Stimulated activated memory B cell treated with anti-CD40 and anti-IgM and Interleukin-4, amounts not matched to agents 10 μg/mL and 1 μg/mL and 100 μg/mL, for 72 hours (primary cell): ENCODE data around the gene TAPBP.
"Not testable (repeated sequence)": the region's sequence is repeated elsewhere in the genome, so short reads cannot be mapped to it uniquely, and the experiment has no call there.

Experiments
- ATAC-seq: fragments of 150-1000 bp; cut with Tn5 transposase; 2 replicates; pipeline ENCODE4 v1.10.0; 2021
- H3K27ac Mint-ChIP-seq: one replicate; pipeline ENCODE4 v1.8.0; 2022; ENCODE audit warnings: mild to moderate bottlenecking, mixed read lengths
- H3K27me3 Mint-ChIP-seq: one replicate; pipeline ENCODE4 v1.8.0; 2022; ENCODE audit warnings: mixed read lengths
- H3K36me3 Mint-ChIP-seq: one replicate; pipeline ENCODE4 v1.8.0; 2022; ENCODE audit warnings: mixed read lengths
- H3K4me1 Mint-ChIP-seq: one replicate; pipeline ENCODE4 v1.8.0; 2022; ENCODE audit warnings: mixed read lengths
- H3K4me3 Mint-ChIP-seq: one replicate; pipeline ENCODE4 v1.8.0; 2022; ENCODE audit warnings: mild to moderate bottlenecking, moderate library complexity, mixed read lengths
- H3K9me3 Mint-ChIP-seq: one replicate; pipeline ENCODE4 v1.8.0; 2022; ENCODE audit warnings: mixed read lengths

Gene TAPBP

DNA sequence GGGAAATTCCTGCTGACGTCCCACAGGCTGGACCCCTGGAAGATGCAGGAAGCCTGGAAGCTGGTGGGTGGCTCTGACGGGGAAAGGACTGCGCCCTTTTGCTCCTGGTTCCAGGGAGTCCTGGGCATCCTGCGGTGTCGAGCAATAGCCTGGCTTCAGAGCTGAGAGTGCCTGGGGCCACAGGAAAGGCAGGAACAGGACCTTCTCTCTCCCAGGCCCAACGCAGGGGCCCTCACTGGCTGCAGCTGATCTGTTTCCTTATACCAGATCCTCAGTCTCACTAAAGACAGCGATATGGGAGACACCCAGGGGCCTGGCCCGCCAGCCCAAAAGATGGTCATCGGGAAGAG is 35.5 kb downstream of the TAPBP start:
- H3K4me1 Mint-ChIP-seq: peaks cover 78% of the 10 kb centered on the region
- peak overlapping the region; percentile 93 for H3K4me3 Mint-ChIP-seq
- ATAC-seq: no peak
- H3K27ac Mint-ChIP-seq: peak overlapping the region; percentile 98
- H3K9me3 Mint-ChIP-seq: no peaks in the 10 kb centered on the region
- H3K36me3 Mint-ChIP-seq: peaks cover 49% of the 10 kb centered on the region
- H3K27me3 Mint-ChIP-seq: no peaks in the 10 kb centered on the region

DNA sequence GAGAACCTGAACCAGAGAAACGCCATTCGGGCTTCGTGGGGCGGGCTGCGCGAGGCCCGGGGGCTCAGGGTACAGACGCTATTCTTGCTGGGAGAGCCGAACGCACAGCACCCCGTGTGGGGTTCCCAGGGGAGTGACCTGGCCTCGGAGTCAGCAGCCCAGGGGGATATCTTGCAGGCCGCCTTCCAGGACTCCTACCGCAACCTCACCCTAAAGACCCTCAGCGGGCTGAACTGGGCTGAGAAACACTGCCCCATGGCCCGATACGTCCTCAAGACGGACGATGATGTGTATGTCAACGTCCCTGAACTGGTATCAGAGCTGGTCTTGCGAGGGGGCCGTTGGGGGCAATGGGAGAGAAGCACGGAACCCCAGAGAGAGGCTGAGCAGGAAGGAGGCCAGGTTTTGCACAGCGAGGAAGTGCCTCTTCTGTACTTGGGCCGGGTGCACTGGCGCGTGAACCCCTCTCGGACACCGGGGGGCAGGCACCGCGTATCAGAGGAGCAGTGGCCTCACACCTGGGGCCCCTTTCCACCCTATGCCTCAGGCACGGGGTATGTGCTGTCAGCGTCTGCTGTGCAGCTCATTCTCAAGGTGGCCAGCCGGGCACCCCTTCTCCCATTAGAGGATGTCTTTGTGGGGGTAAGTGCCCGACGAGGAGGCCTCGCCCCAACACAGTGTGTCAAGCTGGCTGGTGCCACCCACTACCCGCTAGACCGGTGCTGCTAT is 36.1 kb downstream of the TAPBP start:
- Mint-ChIP-seq H3K4me3 (peak overlapping the region; percentile 93), H3K36me3 (peaks cover 54% of the 10 kb centered on the region), H3K27ac (peak overlapping the region; percentile 98), H3K4me1 (peaks cover 84% of the 10 kb centered on the region), H3K27me3 (no peaks in the 10 kb centered on the region), H3K9me3 (no peaks in the 10 kb centered on the region)
- peak; percentile 49 for ATAC-seq

DNA sequence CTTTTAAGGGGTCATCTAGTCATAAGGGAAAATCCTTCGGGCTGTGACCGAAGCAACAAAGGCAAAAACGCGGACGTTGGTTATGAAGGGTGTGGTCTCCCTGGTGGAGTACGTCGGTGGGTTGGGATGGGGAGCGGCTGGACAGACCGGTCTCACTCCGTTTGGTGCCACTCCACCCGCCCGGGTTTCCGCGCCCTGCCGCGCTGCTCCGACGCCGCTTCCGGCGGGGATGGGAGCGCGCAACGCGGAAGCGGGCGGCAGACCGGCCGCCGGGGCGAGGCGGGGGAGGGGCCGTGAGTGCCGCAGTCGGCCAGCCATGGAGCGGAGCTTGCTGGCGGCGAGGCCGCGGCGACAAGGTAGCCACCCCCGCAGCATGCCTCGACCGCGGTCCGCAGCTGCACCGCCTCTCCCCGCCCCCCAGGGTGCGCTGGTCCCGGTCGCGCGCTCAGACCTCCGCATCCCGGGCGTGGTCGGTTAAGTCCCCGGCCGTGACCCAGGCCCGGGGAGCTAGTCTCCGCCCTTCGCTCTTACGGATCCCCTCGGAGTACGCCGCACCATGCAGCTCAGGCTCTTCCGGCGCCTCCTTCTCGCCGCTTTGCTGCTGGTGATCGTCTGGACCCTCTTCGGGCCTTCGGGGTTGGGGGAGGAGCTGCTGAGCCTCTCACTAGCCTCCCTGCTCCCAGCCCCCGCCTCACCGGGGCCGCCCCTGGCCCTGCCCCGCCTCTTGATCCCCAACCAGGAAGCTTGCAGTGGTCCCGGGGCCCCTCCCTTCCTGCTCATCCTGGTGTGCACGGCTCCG is 36.8 kb downstream of the TAPBP start, which contains the start of gene B3GALT4:
B3GALT4 (plus strand) TSS at position 260 of the 799 bp plus-strand sequence; CDS start at position 557, 297 bp downstream.
- no peaks in the 10 kb centered on the region for H3K9me3 Mint-ChIP-seq

DNA sequence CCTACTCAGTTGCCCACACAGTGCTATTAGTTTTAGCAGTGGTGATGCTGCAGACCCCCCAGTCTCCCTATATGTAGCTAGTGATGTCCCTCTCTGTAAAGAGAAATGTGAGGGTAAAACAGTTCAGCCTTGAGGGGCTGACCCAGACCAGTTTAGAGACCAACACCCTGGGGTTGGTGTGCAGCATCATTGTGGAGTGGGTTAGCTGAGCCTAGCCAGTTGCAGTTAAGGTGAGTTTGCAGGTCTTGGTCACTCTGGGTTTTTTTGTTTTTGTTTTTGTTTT is 37.4 kb downstream of the TAPBP start:
- Mint-ChIP-seq H3K27ac (peak overlapping the region; percentile 98), H3K36me3 (peaks cover 55% of the 10 kb centered on the region), H3K4me1 (peaks cover 92% of the 10 kb centered on the region), H3K9me3 (no peaks in the 10 kb centered on the region), H3K4me3 (peak overlapping the region; percentile 93), H3K27me3 (no peaks in the 10 kb centered on the region)
- no peak for ATAC-seq

More for the DNA sequence above, 36.8 kb downstream of the TAPBP start, which contains the start of gene B3GALT4:
- H3K4me1 Mint-ChIP-seq: peaks cover 91% of the 10 kb centered on the region
- peak within 1 kb of the TSS; percentile 93 for H3K4me3 Mint-ChIP-seq
- peak; percentile 81 for ATAC-seq
- H3K27ac Mint-ChIP-seq: peak within 1 kb of the TSS; percentile 98
- H3K36me3 Mint-ChIP-seq: peaks cover 55% of the 10 kb centered on the region
- no peaks in the 10 kb centered on the region for H3K27me3 Mint-ChIP-seq

DNA sequence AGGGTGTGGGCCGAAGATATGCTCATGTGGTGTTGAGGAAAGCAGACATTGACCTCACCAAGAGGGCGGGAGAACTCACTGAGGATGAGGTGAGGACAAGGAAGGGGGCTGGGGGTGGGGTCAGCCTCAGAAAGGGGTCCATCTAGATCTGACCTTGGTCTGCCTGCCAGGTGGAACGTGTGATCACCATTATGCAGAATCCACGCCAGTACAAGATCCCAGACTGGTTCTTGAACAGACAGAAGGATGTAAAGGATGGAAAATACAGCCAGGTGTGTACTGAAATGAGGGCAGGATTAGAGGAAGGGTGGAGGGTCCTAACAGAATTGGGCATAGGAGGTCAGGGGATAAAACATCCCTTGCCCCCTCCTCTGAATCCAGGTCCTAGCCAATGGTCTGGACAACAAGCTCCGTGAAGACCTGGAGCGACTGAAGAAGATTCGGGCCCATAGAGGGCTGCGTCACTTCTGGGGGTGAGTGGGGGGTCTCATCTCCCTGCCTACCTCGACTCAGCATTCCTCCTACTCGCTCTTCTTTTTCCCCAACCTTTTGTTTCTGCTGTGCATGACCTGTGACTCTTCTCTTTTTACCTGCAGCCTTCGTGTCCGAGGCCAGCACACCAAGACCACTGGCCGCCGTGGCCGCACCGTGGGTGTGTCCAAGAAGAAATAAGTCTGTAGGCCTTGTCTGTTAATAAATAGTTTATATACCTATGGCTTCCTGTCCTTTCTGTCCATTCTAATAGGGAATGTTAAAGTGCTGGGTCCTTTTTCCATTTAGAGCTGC is 37.9 kb downstream of the TAPBP start:
- peak overlapping the region; percentile 98 for H3K27ac Mint-ChIP-seq
- H3K4me3 Mint-ChIP-seq: peak overlapping the region; percentile 93
- H3K9me3 Mint-ChIP-seq, H3K27me3 Mint-ChIP-seq, ATAC-seq: not testable (repeated sequence)
- H3K4me1 Mint-ChIP-seq: peaks cover 87% of the 10 kb centered on the region
- peaks cover 55% of the 10 kb centered on the region for H3K36me3 Mint-ChIP-seq

DNA sequence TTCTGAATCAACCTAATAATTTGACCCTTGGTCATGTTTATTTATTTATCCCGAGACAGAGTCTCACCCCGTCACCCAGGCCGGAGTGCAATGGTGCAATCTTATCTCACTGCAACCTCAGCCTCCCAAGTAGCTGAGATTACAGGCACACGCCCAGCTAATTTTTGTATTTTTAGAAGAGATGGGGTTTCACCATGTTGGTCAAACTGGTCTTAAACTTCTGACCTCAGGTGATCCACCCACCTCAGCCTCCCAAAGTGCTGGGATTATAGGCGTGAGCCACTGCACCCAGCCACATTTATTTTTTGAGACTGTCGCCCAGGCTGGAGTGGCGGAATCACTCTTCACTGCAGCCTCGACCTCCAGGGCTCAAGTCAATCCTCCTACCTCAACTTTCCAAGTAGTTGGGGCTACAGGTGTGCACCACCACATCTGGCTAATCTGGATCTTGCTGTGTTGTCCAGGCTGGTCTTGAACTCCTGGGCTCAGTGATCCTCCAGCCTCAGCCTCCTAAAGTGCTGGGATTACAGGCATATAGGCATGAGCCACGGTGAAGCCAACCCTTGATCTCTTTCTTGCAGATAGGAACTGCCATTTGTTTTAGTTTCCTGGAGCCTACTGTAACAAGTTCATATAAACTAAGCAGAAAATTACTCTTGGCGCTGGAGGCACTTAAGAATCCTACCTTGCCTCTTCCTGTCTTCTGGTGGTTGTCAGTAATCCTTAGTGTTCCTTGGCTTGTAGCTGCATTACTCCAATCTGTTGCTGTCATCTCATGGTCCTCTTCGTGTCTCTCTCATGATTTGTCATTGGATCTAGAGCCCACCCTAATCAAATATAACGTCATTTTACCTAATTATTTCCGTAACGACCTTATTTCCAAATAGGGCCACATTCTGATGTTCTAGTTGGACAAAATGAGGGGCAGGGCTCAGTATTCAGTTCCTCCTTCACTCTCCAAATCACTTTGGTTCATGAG is 39.7 kb downstream of the TAPBP start:
- Mint-ChIP-seq H3K4me3 (peak overlapping the region; percentile 93), H3K27ac (peak overlapping the region; percentile 98), H3K36me3 (peaks cover 65% of the 10 kb centered on the region), H3K4me1 (peaks cover 80% of the 10 kb centered on the region), H3K9me3 (no peaks in the 10 kb centered on the region), H3K27me3 (no peaks in the 10 kb centered on the region)
- ATAC-seq: no peak

DNA sequence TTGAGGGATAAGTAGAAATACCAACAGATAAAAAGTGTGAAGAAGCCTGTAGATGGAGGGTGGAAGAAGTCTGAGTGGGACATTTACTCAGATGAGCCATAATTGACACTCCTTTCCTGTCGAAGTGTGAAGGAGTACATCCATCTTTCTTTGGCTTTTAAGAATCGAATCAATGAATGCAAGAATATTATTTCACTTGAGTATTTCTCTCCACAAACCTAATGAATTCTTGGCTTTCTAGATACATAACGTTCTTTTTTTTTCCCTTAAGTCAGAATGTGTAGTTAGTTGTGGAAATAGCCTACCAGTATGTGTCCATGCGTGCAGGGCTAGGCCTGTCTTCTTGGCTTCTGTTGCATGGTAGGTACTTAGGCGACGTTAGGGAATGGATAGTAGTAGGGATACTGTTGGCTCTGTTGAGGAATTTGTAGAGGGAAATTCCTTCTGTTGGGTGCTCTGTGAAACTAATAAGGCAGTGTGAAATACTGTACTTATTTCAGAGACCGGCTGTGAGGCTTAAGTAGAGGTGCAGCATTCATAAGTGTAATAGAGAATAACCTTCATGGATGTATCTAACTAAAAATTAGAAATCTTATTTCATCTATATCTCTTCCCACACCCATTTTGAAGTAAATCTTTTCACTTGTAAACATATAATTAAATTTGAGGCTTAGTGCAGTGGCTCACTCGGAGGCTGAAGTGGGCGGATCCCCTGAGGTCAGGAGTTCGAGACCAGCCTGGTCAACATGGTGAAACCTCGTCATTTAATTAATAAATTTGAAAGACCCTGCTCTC is 40.6 kb downstream of the TAPBP start:
- Mint-ChIP-seq H3K27me3 (no peaks in the 10 kb centered on the region), H3K4me1 (peaks cover 71% of the 10 kb centered on the region), H3K4me3 (peak overlapping the region; percentile 93), H3K36me3 (peaks cover 66% of the 10 kb centered on the region), H3K9me3 (no peaks in the 10 kb centered on the region), H3K27ac (peak overlapping the region; percentile 98)
- ATAC-seq: no peak

DNA sequence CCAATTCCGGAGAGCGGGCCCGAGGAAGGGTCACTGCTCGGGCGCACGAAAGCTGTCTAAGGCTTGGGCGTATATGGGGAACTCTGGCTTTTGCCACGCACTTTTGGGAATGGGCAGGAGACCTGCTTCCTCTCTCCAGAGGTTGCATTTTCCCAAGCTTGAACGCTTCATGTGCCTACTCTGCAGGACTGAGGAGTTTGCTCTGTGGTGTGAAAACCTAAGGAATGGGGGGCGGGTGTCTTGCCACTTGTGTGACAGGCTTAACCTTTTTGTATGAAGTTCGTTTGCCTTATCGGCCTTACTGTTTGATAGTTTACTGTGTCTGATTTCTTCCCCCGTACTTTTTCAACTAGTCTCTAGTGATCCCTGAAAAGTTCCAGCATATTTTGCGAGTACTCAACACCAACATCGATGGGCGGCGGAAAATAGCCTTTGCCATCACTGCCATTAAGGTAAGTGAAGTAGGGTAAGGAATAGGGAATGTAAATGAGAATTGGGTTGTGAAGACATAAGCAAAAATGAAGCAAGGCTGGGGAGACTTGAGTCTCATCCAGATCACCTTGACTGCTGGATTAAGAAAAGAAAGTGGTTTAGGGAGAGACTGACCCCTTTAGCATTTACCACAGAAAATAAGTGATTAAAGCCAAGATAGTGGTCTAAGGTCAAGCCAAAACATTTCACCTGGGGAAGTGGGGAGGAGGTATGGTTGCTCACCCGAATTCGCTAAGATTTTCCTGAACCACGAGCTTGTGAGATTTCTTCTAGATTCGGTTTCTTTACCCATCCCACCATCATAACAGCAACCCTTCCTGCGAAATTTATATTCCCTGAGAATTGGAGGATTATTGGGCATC is 41.4 kb downstream of the TAPBP start:
- Mint-ChIP-seq H3K27me3 (no peaks in the 10 kb centered on the region), H3K36me3 (peaks cover 73% of the 10 kb centered on the region), H3K27ac (peak overlapping the region; percentile 98), H3K4me3 (peak overlapping the region; percentile 93), H3K9me3 (no peaks in the 10 kb centered on the region), H3K4me1 (peaks cover 63% of the 10 kb centered on the region)
- peak; percentile 14 for ATAC-seq

DNA sequence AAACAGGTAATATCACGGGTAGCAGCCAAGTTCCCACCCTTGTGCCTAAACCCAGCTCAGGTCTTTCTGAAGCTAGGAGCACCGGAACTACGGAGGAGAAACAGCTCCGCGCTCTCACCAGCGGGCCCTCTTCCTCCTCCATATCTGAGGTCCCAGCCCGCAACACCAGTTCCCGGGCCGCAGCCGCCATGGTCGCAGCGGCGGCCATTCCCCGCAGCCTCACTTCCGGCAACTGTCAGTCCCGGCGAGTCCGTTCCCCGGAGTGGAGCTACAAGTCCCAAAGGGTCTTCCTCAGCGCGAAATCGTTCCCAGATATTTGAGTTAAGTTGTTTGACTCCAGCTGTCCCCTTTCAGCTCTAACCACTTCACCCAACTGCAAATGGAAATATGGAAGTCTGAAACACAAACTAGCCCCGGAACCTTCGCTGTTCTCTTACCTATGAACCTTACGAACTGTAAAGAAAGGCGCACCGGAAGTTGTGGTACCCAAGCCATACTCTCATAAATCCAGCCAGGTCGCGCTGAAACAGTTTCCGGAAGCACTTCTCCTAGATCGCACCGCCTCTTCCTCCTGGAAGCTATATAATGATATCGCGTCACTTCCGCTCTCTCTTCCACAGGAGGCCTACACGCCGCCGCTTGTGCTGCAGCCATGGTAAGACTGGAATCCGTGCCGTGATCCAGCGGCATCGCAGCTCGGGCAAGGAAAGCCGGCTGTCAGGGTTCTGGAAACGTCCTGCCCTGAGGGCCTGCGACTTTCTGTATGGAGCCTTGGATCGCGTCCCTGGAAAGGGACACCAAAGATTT is 42.2 kb downstream of the TAPBP start, which contains the start of the genes RPS18 and VPS52:
RPS18 (plus strand) TSS at position 608 of the 807 bp plus-strand sequence; CDS start at position 653, 45 bp downstream.
VPS52 (minus strand) TSS at position 409 of the 807 bp plus-strand sequence; CDS start at position 208, 201 bp downstream.
- peak within 1 kb of the TSS; percentile 93 for H3K4me3 Mint-ChIP-seq
- H3K36me3 Mint-ChIP-seq: peaks cover 79% of the 10 kb centered on the region
- peak; percentile 95 for ATAC-seq
- H3K9me3 Mint-ChIP-seq: no peaks in the 10 kb centered on the region
- H3K27ac Mint-ChIP-seq: peak within 1 kb of the TSS; percentile 98
- peaks cover 58% of the 10 kb centered on the region for H3K4me1 Mint-ChIP-seq
- H3K27me3 Mint-ChIP-seq: no peaks in the 10 kb centered on the region

DNA sequence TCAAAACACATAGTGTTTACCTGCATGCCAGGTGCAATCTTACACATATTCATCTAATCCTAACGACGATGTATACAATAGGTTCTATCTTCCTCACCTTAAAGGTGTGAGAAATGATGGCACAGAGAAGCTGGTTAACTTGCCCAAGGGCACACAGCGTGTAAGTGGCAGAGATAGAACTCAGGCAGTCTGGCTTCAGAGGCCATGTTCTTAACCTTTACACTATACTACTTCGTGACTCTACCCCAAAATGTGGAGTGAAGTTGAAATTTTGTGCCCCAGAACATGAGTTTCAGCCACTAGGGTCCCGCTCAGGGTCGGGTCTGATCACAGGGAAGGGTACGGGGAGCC is 42.8 kb downstream of the TAPBP start:
- ATAC-seq: no peak
- peak overlapping the region; percentile 93 for H3K4me3 Mint-ChIP-seq
- H3K27me3 Mint-ChIP-seq: no peaks in the 10 kb centered on the region
- H3K9me3 Mint-ChIP-seq: no peaks in the 10 kb centered on the region
- H3K36me3 Mint-ChIP-seq: peaks cover 78% of the 10 kb centered on the region
- peaks cover 52% of the 10 kb centered on the region for H3K4me1 Mint-ChIP-seq
- peak overlapping the region; percentile 98 for H3K27ac Mint-ChIP-seq

DNA sequence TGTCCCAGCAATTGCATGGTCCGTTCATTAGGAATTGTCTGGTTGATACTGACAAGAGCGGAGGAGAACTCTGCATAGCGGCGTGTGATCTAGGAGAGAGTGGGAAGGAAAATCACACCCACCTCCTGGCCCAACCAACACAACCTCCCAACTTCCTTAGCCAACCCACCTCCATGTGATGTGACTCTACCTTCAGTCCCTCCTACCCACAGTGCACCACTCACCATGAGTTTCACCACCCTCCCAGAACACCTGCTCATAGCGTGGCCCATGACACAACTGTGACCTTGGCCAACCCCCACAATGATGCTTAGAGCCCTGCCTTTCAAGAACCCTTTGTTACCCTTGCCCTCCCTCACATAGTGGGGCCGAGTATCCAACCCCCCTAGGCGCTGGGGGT is 49.9 kb downstream of the TAPBP start:
- H3K27ac Mint-ChIP-seq: no peak overlapping the region
- ATAC-seq: no peak

DNA sequence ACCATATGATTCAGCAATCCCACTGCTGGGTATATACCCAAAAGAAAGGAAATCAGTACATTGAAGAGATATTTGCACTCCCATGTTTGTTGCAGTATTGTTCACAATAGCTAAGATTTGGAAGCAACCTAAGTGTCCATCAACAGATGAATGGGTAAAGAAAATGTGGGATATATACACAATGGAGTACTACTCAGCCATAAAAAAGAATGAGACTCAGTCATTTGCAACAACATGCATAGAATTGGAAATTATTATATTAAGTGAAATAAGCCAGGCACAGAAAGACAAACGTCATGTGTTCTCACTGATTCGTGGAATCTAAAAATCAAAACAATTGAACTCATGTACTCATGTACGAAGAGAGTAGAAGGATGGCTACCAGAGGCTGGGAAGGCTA is 51.4 kb downstream of the TAPBP start:
- H3K4me3 Mint-ChIP-seq, H3K27ac Mint-ChIP-seq, H3K9me3 Mint-ChIP-seq, H3K27me3 Mint-ChIP-seq, ATAC-seq, H3K4me1 Mint-ChIP-seq: not testable (repeated sequence)
- H3K36me3 Mint-ChIP-seq: peaks cover 59% of the 10 kb centered on the region

More for the DNA sequence above, 49.9 kb downstream of the TAPBP start:
- peaks cover 69% of the 10 kb centered on the region for H3K36me3 Mint-ChIP-seq
- H3K27me3 Mint-ChIP-seq: no peaks in the 10 kb centered on the region
- no peaks in the 10 kb centered on the region for H3K4me1 Mint-ChIP-seq
- no peak overlapping the region for H3K4me3 Mint-ChIP-seq
- H3K9me3 Mint-ChIP-seq: no peaks in the 10 kb centered on the region
